ENCODE results near the gene NRXN3. TPM values are rescaled to one million over a fixed set of nuclear protein-coding genes. Genes with fewer than 3 reads are reported as not detected.

NRXN3 gene
- total and polyA plus RNA-seq, 2 of the 4 experiments (the other 2 are of a cell fraction): 4.8 to 25.1 TPM

GRCh38 chr14:78762331-78762730 lies 592.2 kb downstream of the NRXN3 start:
- CTCF ChIA-PET: no interaction called here
- H2BK5ac ChIP-seq (ENCODE audit: low read depth, low read length, poor library complexity, severe bottlenecking): no peak overlapping the region
- no peak overlapping the region for H3K23ac ChIP-seq (ENCODE audit: low read depth, low read length)
- no peak overlapping the region for H3K9ac ChIP-seq (ENCODE audit: low read depth, low read length)
- no peak overlapping the region for H2BK20ac ChIP-seq (ENCODE audit: low read depth, low read length)
- WGBS, 2 experiments (ENCODE audit: extremely low coverage in 2 of 2, insufficient read length in 1 of 2): no CpG with 5 or more reads among the region's 7 CpGs
- TF ChIP-seq, protein P1, sequence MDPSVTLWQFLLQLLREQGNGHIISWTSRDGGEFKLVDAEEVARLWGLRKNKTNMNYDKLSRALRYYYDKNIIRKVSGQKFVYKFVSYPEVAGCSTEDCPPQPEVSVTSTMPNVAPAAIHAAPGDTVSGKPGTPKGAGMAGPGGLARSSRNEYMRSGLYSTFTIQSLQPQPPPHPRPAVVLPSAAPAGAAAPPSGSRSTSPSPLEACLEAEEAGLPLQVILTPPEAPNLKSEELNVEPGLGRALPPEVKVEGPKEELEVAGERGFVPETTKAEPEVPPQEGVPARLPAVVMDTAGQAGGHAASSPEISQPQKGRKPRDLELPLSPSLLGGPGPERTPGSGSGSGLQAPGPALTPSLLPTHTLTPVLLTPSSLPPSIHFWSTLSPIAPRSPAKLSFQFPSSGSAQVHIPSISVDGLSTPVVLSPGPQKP (IDR thresholded peaks at IDR 0.05; ENCODE audit: borderline replicate concordance, low read depth, low read length): no peak
- TF ChIP-seq FOS (IDR thresholded peaks at IDR 0.05; ENCODE audit: low read depth, low read length) (no peak), SMC3 (IDR thresholded peaks at IDR 0.05; ENCODE audit: low read depth, low read length) (no peak), RFX5 (IDR thresholded peaks at IDR 0.05; ENCODE audit: low read depth, low read length) (no peak), CTCF (conservative IDR thresholded peaks at IDR 0.05; ENCODE audit: low read depth, low read length) (no peak), BHLHE40 (IDR thresholded peaks at IDR 0.05; ENCODE audit: low read depth, low read length) (no peak), MXI1 (IDR thresholded peaks at IDR 0.05; ENCODE audit: borderline replicate concordance, low read depth, low read length) (no peak), NFE2L2 (IDR thresholded peaks at IDR 0.05; ENCODE audit: low read depth, low read length) (no peak), POLR2A (IDR thresholded peaks at IDR 0.05; ENCODE audit: low read depth, low read length) (no peak), MAZ (IDR thresholded peaks at IDR 0.05; ENCODE audit: borderline replicate concordance, low read depth, low read length) (no peak), RAD21 (IDR thresholded peaks at IDR 0.05; ENCODE audit: low read length) (no peak), RCOR1 (IDR thresholded peaks at IDR 0.05; ENCODE audit: insufficient replicate concordance, low read length) (no peak), MAFK (IDR thresholded peaks at IDR 0.05; ENCODE audit: low read depth, low read length) (no peak), CEBPB (IDR thresholded peaks at IDR 0.05; ENCODE audit: low read depth, low read length) (no peak), CHD1 (IDR thresholded peaks at IDR 0.05; ENCODE audit: low read depth, low read length) (no peak)
- TF ChIP-seq, protein P2, sequence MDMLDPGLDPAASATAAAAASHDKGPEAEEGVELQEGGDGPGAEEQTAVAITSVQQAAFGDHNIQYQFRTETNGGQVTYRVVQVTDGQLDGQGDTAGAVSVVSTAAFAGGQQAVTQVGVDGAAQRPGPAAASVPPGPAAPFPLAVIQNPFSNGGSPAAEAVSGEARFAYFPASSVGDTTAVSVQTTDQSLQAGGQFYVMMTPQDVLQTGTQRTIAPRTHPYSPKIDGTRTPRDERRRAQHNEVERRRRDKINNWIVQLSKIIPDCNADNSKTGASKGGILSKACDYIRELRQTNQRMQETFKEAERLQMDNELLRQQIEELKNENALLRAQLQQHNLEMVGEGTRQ (IDR thresholded peaks at IDR 0.05; ENCODE audit: low read depth, low read length): no peak
- dilution Hi-C loops (cut with HindIII; ENCODE audit: low sequenced_read_pairs, unreplicated experiment) (no loop called here), intact Hi-C loops (cut with micrococcal nuclease) (no loop called here), in situ Hi-C loops (cut with MboI; ENCODE audit: low sequenced_read_pairs) (no loop called here)
- H2AFZ ChIP-seq (replicated peaks; ENCODE audit: low read length, poor library complexity): no peak overlapping the region
- POLR2A ChIA-PET (ENCODE audit: unreplicated experiment): no interaction called here
- H3K27ac ChIP-seq (ENCODE audit: insufficient read depth, low read length): no peak overlapping the region
- no peak overlapping the region for H3K14ac ChIP-seq (replicated peaks; ENCODE audit: low read depth, low read length)
- H3K4me3 ChIP-seq (ENCODE audit: insufficient read depth, low read depth, low read length): no peak overlapping the region
- no peak overlapping the region for H2AK5ac ChIP-seq (ENCODE audit: low read depth, low read length)
- H3K9me3 ChIP-seq (ENCODE audit: control insufficient read depth, insufficient read depth, low read length): peaks cover 1% of the 10 kb centered on the region; the same call in 1 of the 2 replicates
- H3K27me3 ChIP-seq (ENCODE audit: control insufficient read depth, insufficient read depth, low read length): no peaks in the 10 kb centered on the region
- H4K8ac ChIP-seq (ENCODE audit: low read depth in 2 of 2, low read length in 2 of 2): no peak overlapping the region
- H2BK120ac ChIP-seq (ENCODE audit: low read depth, low read length): no peak overlapping the region
- H3K18ac ChIP-seq (ENCODE audit: low read depth, low read length): no peak overlapping the region
- no peaks in the 10 kb centered on the region for H3K4me1 ChIP-seq (ENCODE audit: control insufficient read depth, insufficient read depth, low read length)
- no peak overlapping the region for H3K56ac ChIP-seq (ENCODE audit: extremely low read depth, insufficient read depth, low read length)
- H3K4me2 ChIP-seq (ENCODE audit: low read depth, low read length): no peak overlapping the region
- no peaks in the 10 kb centered on the region for H3K36me3 ChIP-seq (ENCODE audit: control insufficient read depth, insufficient read depth, low read length)
- no peak overlapping the region for H2AK9ac ChIP-seq (replicated peaks; ENCODE audit: low read depth, low read length, poor library complexity)
- H3K4ac ChIP-seq (ENCODE audit: low read depth, low read length): no peak overlapping the region
- no peak overlapping the region for H4K91ac ChIP-seq (ENCODE audit: insufficient read depth, low read depth, low read length)
- DNase-seq: no peak
- H4K20me1 ChIP-seq (ENCODE audit: insufficient read depth, low read length): no peaks in the 10 kb centered on the region
- no peak overlapping the region for H4K5ac ChIP-seq (ENCODE audit: low read depth, low read length)
- H3K79me1 ChIP-seq (ENCODE audit: low read depth in 1 of 2, low read length in 2 of 2): no peaks in the 10 kb centered on the region
- ATAC-seq (ENCODE audit: low read depth): no peak
- no TSS peak for BruUV-seq (replicated peaks)
- H3K9me1 ChIP-seq (ENCODE audit: insufficient read depth, low read length): no peaks in the 10 kb centered on the region
- H2BK15ac ChIP-seq (ENCODE audit: low read depth, low read length): no peak overlapping the region

All from IMR-90 (cell line).